ENCODE measurements around the gene OR7A5. TPM values are rescaled to one million over a fixed set of nuclear protein-coding genes. Genes with fewer than 3 reads are reported as not detected.
"Not testable (repeated sequence)": the region's sequence is repeated elsewhere in the genome, so short reads cannot be mapped to it uniquely, and the experiment has no call there.

The OR7A5 gene
- total RNA-seq, 1 experiment from 2014 or later: not detected

DNA sequence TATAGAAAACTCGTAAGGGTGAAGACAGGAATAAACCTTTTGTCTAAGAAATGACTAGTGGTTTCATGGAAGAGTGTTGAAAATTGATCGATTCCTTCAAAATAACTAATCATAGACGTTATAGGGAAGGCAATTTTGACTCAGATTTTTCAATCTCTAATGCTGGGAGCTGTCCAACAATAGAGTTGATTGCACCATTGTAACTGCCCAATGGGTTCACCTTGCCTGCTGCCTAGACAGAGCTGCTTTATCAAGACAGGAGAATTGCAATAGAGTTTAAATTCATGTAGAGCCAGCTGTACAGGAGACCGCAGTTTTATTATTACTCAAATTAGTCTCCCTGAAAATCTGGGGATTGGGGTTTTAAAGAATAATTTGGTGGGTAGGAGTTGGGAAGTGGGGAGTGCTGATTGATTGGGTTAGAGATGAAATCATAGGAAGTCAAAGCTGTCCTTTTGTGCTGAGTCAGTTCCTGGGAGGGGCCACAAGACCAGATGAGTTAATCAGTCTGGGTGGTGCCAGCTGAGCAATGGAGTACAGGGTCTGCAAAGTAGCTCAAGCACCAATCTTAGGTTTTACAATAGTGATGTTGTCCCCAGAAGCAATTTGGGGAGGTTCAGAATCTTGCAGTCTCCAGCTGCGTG lies 39.8 kb downstream of the OR7A5 start:
- Mint-ChIP-seq H3K36me3 (no peaks in the 10 kb centered on the region), H3K4me1 (peaks cover 6% of the 10 kb centered on the region), H3K9me3 (no peaks in the 10 kb centered on the region), H3K4me3 (no peak overlapping the region), H3K27me3 (ENCODE audit: low read depth) (peaks cover 5% of the 10 kb centered on the region; the same call in 1 of the 2 replicates), H3K27ac (no peak overlapping the region)
- DNase-seq (ENCODE audit: low spot score) (no peak), ATAC-seq (no peak)
- no peak for TF ChIP-seq ZNF416 (CRISPR knock-in tag; IDR thresholded peaks at IDR 0.05)
- TF ChIP-seq NR2C2 (CRISPR knock-in tag; IDR thresholded peaks at IDR 0.05): no peak
- TF ChIP-seq TP53 (CRISPR knock-in tag; IDR thresholded peaks at IDR 0.05): no peak
- TF ChIP-seq FOXJ3 (CRISPR knock-in tag; IDR thresholded peaks at IDR 0.05; ENCODE audit: borderline replicate concordance): no peak
- TF ChIP-seq ZNF423 (CRISPR knock-in tag; IDR thresholded peaks at IDR 0.05): no peak
- TF ChIP-seq ATF1 (CRISPR knock-in tag; IDR thresholded peaks at IDR 0.05): no peak
- TF ChIP-seq, protein P1, sequence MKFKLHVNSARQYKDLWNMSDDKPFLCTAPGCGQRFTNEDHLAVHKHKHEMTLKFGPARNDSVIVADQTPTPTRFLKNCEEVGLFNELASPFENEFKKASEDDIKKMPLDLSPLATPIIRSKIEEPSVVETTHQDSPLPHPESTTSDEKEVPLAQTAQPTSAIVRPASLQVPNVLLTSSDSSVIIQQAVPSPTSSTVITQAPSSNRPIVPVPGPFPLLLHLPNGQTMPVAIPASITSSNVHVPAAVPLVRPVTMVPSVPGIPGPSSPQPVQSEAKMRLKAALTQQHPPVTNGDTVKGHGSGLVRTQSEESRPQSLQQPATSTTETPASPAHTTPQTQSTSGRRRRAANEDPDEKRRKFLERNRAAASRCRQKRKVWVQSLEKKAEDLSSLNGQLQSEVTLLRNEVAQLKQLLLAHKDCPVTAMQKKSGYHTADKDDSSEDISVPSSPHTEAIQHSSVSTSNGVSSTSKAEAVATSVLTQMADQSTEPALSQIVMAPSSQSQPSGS (CRISPR knock-in tag; IDR thresholded peaks at IDR 0.05; ENCODE audit: borderline replicate concordance, low read depth): no peak
- TF ChIP-seq, protein P2, sequence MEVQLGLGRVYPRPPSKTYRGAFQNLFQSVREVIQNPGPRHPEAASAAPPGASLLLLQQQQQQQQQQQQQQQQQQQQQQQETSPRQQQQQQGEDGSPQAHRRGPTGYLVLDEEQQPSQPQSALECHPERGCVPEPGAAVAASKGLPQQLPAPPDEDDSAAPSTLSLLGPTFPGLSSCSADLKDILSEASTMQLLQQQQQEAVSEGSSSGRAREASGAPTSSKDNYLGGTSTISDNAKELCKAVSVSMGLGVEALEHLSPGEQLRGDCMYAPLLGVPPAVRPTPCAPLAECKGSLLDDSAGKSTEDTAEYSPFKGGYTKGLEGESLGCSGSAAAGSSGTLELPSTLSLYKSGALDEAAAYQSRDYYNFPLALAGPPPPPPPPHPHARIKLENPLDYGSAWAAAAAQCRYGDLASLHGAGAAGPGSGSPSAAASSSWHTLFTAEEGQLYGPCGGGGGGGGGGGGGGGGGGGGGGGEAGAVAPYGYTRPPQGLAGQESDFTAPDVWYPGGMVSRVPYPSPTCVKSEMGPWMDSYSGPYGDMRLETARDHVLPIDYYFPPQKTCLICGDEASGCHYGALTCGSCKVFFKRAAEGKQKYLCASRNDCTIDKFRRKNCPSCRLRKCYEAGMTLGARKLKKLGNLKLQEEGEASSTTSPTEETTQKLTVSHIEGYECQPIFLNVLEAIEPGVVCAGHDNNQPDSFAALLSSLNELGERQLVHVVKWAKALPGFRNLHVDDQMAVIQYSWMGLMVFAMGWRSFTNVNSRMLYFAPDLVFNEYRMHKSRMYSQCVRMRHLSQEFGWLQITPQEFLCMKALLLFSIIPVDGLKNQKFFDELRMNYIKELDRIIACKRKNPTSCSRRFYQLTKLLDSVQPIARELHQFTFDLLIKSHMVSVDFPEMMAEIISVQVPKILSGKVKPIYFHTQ (CRISPR knock-in tag; IDR thresholded peaks at IDR 0.05): no peak
- no peak for TF ChIP-seq ETV6 (CRISPR knock-in tag; IDR thresholded peaks at IDR 0.05)
- no peak for TF ChIP-seq SP1 (CRISPR knock-in tag; conservative IDR thresholded peaks at IDR 0.05)
- TF ChIP-seq GTF2I (CRISPR knock-in tag; conservative IDR thresholded peaks at IDR 0.05): no peak
- TF ChIP-seq, protein P3, sequence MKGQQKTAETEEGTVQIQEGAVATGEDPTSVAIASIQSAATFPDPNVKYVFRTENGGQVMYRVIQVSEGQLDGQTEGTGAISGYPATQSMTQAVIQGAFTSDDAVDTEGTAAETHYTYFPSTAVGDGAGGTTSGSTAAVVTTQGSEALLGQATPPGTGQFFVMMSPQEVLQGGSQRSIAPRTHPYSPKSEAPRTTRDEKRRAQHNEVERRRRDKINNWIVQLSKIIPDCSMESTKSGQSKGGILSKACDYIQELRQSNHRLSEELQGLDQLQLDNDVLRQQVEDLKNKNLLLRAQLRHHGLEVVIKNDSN (CRISPR knock-in tag; IDR thresholded peaks at IDR 0.05): no peak
- TF ChIP-seq FOXK1 (CRISPR knock-in tag; IDR thresholded peaks at IDR 0.05): no peak
- TF ChIP-seq PRRX2 (CRISPR knock-in tag; IDR thresholded peaks at IDR 0.05): no peak
- no peak for TF ChIP-seq GRHL2 (CRISPR knock-in tag; IDR thresholded peaks at IDR 0.05; ENCODE audit: insufficient replicate concordance, severe bottlenecking)
- TF ChIP-seq, protein P4, sequence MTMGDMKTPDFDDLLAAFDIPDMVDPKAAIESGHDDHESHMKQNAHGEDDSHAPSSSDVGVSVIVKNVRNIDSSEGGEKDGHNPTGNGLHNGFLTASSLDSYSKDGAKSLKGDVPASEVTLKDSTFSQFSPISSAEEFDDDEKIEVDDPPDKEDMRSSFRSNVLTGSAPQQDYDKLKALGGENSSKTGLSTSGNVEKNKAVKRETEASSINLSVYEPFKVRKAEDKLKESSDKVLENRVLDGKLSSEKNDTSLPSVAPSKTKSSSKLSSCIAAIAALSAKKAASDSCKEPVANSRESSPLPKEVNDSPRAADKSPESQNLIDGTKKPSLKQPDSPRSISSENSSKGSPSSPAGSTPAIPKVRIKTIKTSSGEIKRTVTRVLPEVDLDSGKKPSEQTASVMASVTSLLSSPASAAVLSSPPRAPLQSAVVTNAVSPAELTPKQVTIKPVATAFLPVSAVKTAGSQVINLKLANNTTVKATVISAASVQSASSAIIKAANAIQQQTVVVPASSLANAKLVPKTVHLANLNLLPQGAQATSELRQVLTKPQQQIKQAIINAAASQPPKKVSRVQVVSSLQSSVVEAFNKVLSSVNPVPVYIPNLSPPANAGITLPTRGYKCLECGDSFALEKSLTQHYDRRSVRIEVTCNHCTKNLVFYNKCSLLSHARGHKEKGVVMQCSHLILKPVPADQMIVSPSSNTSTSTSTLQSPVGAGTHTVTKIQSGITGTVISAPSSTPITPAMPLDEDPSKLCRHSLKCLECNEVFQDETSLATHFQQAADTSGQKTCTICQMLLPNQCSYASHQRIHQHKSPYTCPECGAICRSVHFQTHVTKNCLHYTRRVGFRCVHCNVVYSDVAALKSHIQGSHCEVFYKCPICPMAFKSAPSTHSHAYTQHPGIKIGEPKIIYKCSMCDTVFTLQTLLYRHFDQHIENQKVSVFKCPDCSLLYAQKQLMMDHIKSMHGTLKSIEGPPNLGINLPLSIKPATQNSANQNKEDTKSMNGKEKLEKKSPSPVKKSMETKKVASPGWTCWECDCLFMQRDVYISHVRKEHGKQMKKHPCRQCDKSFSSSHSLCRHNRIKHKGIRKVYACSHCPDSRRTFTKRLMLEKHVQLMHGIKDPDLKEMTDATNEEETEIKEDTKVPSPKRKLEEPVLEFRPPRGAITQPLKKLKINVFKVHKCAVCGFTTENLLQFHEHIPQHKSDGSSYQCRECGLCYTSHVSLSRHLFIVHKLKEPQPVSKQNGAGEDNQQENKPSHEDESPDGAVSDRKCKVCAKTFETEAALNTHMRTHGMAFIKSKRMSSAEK (CRISPR knock-in tag; IDR thresholded peaks at IDR 0.05; ENCODE audit: borderline replicate concordance): no peak
- no peak for TF ChIP-seq TEAD1 (CRISPR knock-in tag; IDR thresholded peaks at IDR 0.05)
- CTCF ChIA-PET: interaction anchor here (2.9 kb wide), 1 partner anchor 9 kb away, joined by 16 read pairs; no protein-coding TSS in a partner anchor
- POLR2A ChIA-PET: no interaction called here

DNA sequence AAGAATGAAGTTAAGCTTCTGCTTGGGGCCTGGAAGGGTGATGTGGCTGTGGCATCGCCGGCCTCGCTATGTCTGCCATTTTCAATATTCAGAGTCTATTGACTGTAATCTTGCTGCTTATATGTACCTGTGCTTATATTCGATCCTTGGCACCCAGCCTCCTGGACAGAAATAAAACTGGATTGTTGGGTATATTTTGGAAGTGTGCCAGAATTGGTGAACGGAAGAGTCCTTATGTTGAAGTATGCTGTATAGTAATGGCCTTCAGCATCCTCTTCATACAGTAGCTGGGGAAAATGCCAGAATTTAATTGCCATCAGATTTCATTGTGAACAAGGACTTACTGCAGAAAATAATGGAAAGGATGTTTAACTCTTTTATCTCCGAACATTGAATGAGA lies 42.7 kb downstream of the OR7A5 start:
- H3K27me3 Mint-ChIP-seq (ENCODE audit: low read depth); H3K27ac Mint-ChIP-seq; H3K4me1 Mint-ChIP-seq; H3K36me3 Mint-ChIP-seq; DNase-seq (ENCODE audit: low spot score); H3K4me3 Mint-ChIP-seq; POLR2A ChIA-PET; H3K9me3 Mint-ChIP-seq; ATAC-seq: not testable (repeated sequence)
- CTCF ChIA-PET: interaction anchor here (0.6 kb wide), 1 partner anchor 1995 kb away, joined by 3 read pairs; no protein-coding TSS in a partner anchor

Measured in WTC11 (cell line).